D341Med (cell line): Measurements from ENCODE around the gene POU2F1.
A peak's percentile ranks its signal among the peaks of the same experiment; 100 is the strongest.
"Not testable (repeated sequence)": the region's sequence is repeated elsewhere in the genome, so short reads cannot be mapped to it uniquely, and the experiment has no call there.

Experiments
- DNase-seq: peaks from one replicate; pipeline ENCODE4 v3.0.0; 2012; ENCODE audit warnings: low spot score

The POU2F1 gene

GRCh38 chr1:167205306-167206050 lies 15.2 kb upstream of the POU2F1 start:
- not testable (repeated sequence) for DNase-seq

DNA sequence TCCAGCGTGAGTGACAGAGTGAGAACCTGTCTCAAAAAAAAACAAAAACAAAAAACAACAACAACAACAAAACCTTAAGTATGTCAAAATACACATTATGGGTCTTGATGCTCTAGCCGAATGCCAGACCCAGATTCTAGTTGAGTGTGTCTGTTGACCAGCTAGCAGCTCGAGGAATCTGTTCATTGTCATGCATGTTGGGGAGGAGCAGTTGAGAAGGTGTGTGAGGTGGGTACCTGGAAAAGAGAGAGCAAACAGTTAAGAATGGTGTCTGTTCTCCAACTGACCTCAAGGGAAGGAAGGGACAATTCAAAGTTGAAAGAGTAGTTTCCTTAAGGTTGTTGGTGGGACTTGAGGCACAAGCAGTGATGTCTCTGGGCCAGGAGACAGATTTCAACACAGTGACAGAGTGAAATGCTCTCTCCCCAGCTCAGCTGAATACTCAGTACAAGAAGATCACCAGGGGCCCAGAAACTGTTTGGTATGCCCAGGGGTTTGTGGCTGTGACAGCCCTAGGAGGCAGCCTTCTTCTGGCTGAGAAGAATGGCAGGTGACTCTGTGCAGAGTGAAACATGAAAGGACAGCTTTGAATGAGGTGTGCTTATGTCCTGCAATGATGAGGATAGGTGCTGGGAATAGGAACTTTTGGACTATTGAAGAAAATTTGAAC lies 14.4 kb upstream of the POU2F1 start:
- no peak for DNase-seq

- no peak for DNase-seq
Observed at GRCh38 chr1:167207940-167208623, 12.6 kb upstream of the POU2F1 start.

DNA sequence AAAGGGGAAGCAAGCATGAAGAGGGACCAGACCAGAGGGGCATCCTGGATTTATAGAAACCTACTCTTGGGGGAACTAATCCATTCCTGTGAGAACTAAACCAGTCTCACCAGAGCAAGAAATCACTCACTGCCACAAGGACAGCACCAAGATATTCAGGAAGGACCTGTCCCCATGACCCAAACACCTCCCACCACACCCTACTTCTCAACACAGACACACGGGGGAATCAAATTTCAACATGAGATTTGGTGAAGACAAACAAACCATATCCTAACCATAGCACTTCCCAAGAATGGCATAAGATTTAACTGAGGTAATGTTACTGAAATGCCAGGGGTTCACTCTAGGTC lies 12.1 kb upstream of the POU2F1 start:
- no peak for DNase-seq

DNA sequence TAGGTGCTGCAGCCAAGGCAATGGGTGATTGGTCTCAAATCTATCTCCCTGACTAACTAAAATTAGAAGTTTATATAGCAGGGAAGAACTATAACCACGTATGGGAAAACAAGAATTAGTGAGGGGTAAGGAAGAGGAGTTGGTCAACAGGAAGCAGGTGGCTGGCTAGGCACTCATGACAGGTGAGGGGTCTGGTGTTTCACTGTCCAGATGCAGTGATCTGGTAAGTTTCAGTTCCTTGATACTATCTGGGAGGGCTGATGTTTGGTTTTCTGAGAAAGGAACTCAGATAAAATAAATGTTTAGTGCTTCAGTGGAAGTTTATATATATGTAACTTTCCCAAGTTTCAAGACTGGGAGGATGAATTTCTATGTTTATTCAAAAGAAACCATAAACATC lies 11.6 kb upstream of the POU2F1 start:
- DNase-seq: no peak

DNA sequence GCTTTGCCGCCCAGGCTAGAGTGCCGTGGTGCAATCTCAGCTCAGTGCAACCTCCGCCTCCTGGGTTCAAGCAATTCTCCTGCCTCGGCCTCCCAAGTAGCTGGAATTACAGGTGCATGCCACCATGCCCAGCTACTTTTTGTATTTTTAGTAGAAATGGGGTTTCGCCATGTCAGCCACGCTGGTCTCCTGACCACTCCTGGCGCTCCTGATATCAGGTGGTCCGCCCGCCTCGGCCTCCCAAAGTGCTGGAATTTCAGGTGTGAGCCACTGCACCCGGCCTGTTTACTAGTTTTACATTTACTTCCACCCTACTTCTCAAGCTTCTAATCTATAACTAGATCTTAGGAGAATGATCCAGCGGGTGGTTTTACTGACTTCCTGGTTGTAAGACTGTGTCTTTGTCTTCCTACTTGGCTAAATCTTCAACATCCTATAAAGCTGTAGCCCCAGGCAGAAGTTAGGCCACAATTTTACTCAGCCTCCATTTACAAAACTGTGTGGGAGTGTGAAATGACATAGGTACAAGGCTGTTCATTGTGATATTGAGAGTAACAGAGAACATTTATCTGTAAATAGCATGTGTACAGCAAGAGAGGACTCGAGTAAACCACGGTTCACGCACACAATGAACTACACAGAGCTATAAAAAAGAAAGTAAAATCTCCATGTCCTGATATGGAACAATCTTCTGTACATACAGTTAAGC lies 9.6 kb upstream of the POU2F1 start:
- no peak for DNase-seq

GRCh38 chr1:167212025-167212424 lies 8.7 kb upstream of the POU2F1 start:
- no peak for DNase-seq

GRCh38 chr1:167216809-167217208 lies 3.9 kb upstream of the POU2F1 start:
- no peak for DNase-seq

DNA sequence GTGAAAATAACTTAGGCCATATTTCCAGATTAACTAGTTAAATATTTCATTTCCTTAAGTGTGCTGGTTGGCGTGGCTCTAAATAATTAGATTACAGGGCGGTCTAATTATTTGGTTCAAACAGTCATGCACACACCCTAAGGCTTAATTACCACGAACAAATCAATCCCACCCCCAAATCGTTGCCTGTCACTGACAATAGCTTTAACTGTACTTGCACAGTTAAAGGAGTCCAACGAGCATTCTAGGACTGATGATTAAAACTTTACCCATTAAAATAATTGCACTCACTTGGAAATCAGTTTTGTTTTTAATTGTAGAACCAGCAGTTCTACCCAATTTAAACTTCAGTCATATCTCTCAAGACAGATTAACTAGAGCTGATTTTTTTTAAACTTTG lies 1.5 kb upstream of the POU2F1 start:
- no peak for DNase-seq

GRCh38 chr1:167219646-167220536 lies 795 bp upstream of the POU2F1 start:
- peak; percentile 93 for DNase-seq

DNA sequence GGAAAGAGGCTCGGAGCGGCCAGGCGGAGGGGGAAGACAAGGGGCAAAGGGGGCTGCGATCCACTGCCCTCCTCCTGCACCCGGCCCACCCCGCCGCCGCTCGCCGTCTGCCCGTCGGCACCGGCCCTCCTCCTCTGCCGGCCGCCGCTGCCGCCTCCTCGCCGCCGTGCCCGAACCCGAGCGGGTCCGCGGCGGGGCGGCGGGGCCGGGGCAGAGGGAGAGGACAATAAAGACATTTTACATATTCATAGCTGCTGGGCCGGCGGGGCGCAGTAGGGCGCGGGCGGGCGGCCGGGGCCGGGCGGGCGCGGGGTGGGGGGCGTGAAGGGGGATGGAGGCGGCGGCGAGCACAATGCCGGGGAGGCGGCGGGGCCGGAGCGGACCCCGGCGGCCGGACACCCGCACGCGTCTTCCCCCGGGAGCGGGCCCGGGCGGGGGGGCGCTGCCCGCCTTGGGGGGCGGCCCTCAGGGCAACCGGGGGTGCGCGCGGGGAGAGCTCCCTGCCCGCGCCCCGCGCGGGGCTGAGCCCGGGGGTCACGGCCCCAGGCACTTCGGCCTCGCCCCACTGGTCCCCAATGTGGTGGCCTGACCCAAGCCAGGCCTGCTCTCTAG lies 546 bp downstream of the POU2F1 start:
- DNase-seq: peak; percentile 79

- DNase-seq: peak; percentile 63
Observed at GRCh38 chr1:167221738-167222610, 1.3 kb downstream of the POU2F1 start.

- DNase-seq: no peak
Observed at GRCh38 chr1:167223144-167224103, 2.7 kb downstream of the POU2F1 start.

GRCh38 chr1:167224734-167225235 lies 4.1 kb downstream of the POU2F1 start:
- not testable (repeated sequence) for DNase-seq

GRCh38 chr1:167225920-167226319 lies 5.2 kb downstream of the POU2F1 start:
- DNase-seq: no peak

GRCh38 chr1:167227934-167228378 lies 7.3 kb downstream of the POU2F1 start:
- DNase-seq: no peak

DNA sequence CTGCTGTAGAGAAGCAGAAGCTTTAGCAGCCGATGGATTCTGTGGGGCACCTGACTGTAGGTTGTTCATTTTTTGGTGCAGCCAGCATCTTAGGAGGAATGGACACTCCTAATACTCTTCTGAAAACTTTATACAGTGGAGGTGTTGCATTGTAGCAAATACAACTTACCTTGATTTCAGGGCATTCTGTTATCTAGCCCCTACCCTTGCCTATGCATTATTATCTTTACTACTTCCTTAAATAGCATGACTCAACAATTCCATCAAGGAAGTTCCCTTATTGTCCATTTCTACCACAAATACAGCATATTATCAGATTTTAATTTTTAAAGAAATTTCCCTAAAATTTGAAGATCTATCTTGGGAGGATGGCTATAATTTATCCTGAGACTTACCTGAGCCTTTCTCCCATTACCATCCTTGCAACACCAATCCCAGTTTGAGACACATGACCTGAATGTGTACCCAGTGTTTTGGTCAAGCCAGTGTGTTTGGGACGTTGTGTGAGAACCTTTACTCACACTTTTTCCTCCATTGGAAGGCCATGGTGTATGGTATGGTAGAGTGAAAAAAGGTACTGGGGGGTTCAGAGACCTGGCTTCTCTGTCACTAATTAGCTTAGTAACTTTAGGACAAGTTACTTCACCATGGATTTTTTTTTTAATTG lies 9.2 kb downstream of the POU2F1 start:
- DNase-seq: no peak

GRCh38 chr1:167230437-167230836 lies 9.8 kb downstream of the POU2F1 start:
- DNase-seq: no peak
